GM12878 (cell line): ENCODE measurements around the gene SSRP1. TPM values are rescaled to one million over a fixed set of nuclear protein-coding genes. Genes with fewer than 3 reads are reported as not detected.

ENCODE experiments used
- ATAC-seq: fragments of 200-7000 bp; cut with Tn5 transposase; 3 replicates; pipeline ENCODE4 v1.9.1; 2020; ENCODE audit warnings: mild to moderate bottlenecking, moderate library complexity
- BruUV-seq: library from RNA; stranded (reverse); fragments of 400-500 nt; replicated peaks from 2 replicates; lab custom pipeline; 2021; lab: Mats Ljungman, UMichigan
- CTCF ChIA-PET: fragments of 300-600 bp; sonication (Branson Sonifier 250); formaldehyde crosslinking; extraction: SDS; loops from one replicate; lab custom pipeline; 2021; ENCODE audit warnings: inconsistent platforms; lab: Yijun Ruan, JAX
- POLR2A ChIA-PET: fragments of 350-600 bp; formaldehyde crosslinking; extraction: SDS; loops from one replicate; lab custom pipeline; 2021; ENCODE audit warnings: inconsistent platforms; lab: Charles Lee
- RAD21 ChIA-PET: fragments of 300-600 bp; sonication (Branson Sonifier 250); formaldehyde crosslinking; loops from one replicate; lab custom pipeline; 2023; ENCODE audit warnings: antibody characterized with exemption; ENCODE audit not compliant: unreplicated experiment; lab: Charles Lee
- SMC1A ChIA-PET: fragments of 300-600 bp; sonication (Branson Sonifier 250); formaldehyde crosslinking; loops from one replicate; lab custom pipeline; 2023; ENCODE audit not compliant: unreplicated experiment, uncharacterized antibody; lab: Charles Lee
- DNase-seq: peaks from one replicate; pipeline ENCODE4 v3.0.0-alpha.2; 2011; ENCODE audit warnings: low read depth, low spot score
- FAIRE-seq: peaks from 3 replicates; lab custom pipeline; 2011; peaks lifted over from hg19 to GRCh38; lab: Jason Lieb, UNC
- H2AFZ ChIP-seq: 2 replicates; pipeline ENCODE4 v1.6.0; 2011; ENCODE audit warnings: low read depth, low read length, control low read depth; ENCODE audit not compliant: control insufficient read depth
- H3K27ac ChIP-seq: 2 replicates; pipeline ENCODE4 v1.5.1; 2011; ENCODE audit warnings: control low read depth; ENCODE audit not compliant: control insufficient read depth, insufficient read depth
- H3K27me3 ChIP-seq, 2 experiments: replicated peaks in 1 of 2; 2 replicates each; pipeline versions ENCODE4 v1.6.0 to v1.6.1; 2011; ENCODE audit warnings: low read length in 1 of 2; ENCODE audit not compliant: control insufficient read depth in 2 of 2, insufficient read depth in 2 of 2
- H3K36me3 ChIP-seq, 2 experiments: 2 replicates each; pipeline ENCODE4 v1.5.1; 2011; ENCODE audit warnings: low read length in 1 of 2; ENCODE audit not compliant: control insufficient read depth in 2 of 2, insufficient read depth in 2 of 2
- H3K4me1 ChIP-seq: 2 replicates; pipeline ENCODE4 v1.6.1; 2011; ENCODE audit warnings: mild to moderate bottlenecking, low read length, moderate library complexity, mixed read lengths; ENCODE audit not compliant: control insufficient read depth, insufficient read depth
- H3K4me2 ChIP-seq: 2 replicates; pipeline ENCODE4 v1.6.0; 2011; ENCODE audit warnings: control low read depth; ENCODE audit not compliant: control insufficient read depth, insufficient read depth
- H3K4me3 ChIP-seq: fragments of 200-600 bp; sonication (generic); 2 replicates; pipeline ENCODE4 v1.5.1; 2016
- H3K79me2 ChIP-seq: 2 replicates; pipeline ENCODE4 v1.6.0; 2011; ENCODE audit warnings: low read length; ENCODE audit not compliant: control insufficient read depth, insufficient read depth
- H3K9ac ChIP-seq: 2 replicates; pipeline ENCODE4 v1.8.0; 2011; ENCODE audit warnings: low read length, control low read depth, mixed read lengths; ENCODE audit not compliant: control insufficient read depth, insufficient read depth
- H3K9me3 ChIP-seq: replicated peaks from 3 replicates; pipeline ENCODE4 v1.5.1; 2011; ENCODE audit warnings: mild to moderate bottlenecking, low read length; ENCODE audit not compliant: control insufficient read depth, insufficient read depth
- H4K20me1 ChIP-seq: 2 replicates; pipeline ENCODE4 v1.6.0; 2011; ENCODE audit not compliant: control insufficient read depth, insufficient read depth
- CBX3 ChIP-seq: fragments of 200-600 bp; sonication (generic); IDR thresholded peaks from 2 replicates; pipeline ENCODE4 v1.6.1; 2016; ENCODE audit warnings: low read depth, borderline replicate concordance
- CHD2 ChIP-seq: IDR thresholded peaks from 2 replicates; pipeline ENCODE4 v1.6.1; 2011; ENCODE audit warnings: low read depth, low read length, improper control_type of control experiment, borderline replicate concordance
- CHD4 ChIP-seq: fragments of 200-600 bp; sonication (generic); IDR thresholded peaks from 2 replicates; pipeline ENCODE4 v1.6.1; 2016; ENCODE audit warnings: mild to moderate bottlenecking
- E2F4 ChIP-seq: IDR thresholded peaks from 2 replicates; pipeline ENCODE4 v1.6.1; 2012; ENCODE audit warnings: low read depth, low read length, improper control_type of control experiment
- EGR1 ChIP-seq, 2 experiments: IDR thresholded peaks; 1 replicate in 1 of 2; 2 replicates in 1 of 2; pipeline ENCODE4 v1.6.1; 2011 to 2012; ENCODE audit warnings: low read depth in 2 of 2, low read length in 2 of 2, borderline replicate concordance in 1 of 2, mild to moderate bottlenecking in 1 of 2, moderate library complexity in 1 of 2
- IKZF2 ChIP-seq, 2 experiments: fragments of 450-650 bp; IDR thresholded peaks; 2 replicates each; pipeline ENCODE4 v1.6.1; 2017; ENCODE audit warnings: mild to moderate bottlenecking in 2 of 2, moderate library complexity in 2 of 2
- PBX3 ChIP-seq: IDR thresholded peaks from 2 replicates; pipeline ENCODE4 v1.6.1; 2011; ENCODE audit warnings: mild to moderate bottlenecking, low read depth, low read length, moderate library complexity; ENCODE audit not compliant: insufficient replicate concordance
- SMAD1 ChIP-seq: fragments of 450-650 bp; IDR thresholded peaks from 2 replicates; pipeline ENCODE4 v1.6.1; 2018; ENCODE audit warnings: mild to moderate bottlenecking, low read depth; ENCODE audit not compliant: partially characterized antibody
- TAF1 ChIP-seq: IDR thresholded peaks from 2 replicates; pipeline ENCODE4 v1.6.1; 2011; ENCODE audit warnings: mild to moderate bottlenecking, low read depth, low read length, borderline replicate concordance
- ZBTB11 ChIP-seq: fragments of 450-650 bp; formaldehyde crosslinking; IDR thresholded peaks from 2 replicates; pipeline ENCODE4 v1.5.0; 2022; ENCODE audit warnings: mild to moderate bottlenecking, missing genetic modification characterization
- ZBTB40 ChIP-seq: fragments of 450-650 bp; IDR thresholded peaks from 2 replicates; pipeline ENCODE4 v1.6.1; 2016; ENCODE audit warnings: mild to moderate bottlenecking, moderate library complexity, borderline replicate concordance
- ZNF207 ChIP-seq: fragments of 450-650 bp; IDR thresholded peaks from 2 replicates; pipeline ENCODE4 v1.6.1; 2014; ENCODE audit warnings: antibody characterized with exemption, mild to moderate bottlenecking, borderline replicate concordance
- WGBS: methylation state at CpG from one replicate; pipeline ENCODE4 v1.1.6; 2016; ENCODE audit warnings: low lambda C conversion rate; ENCODE audit not compliant: insufficient replicate concordance, insufficient coverage; ENCODE audit errors: missing lambda C conversion rate; 5-methylcytosine and 5-hydroxymethylcytosine counted together
- in situ Hi-C: fragments of 300-500 bp; cut with MboI; formaldehyde crosslinking; loops from 9 replicates; pipeline ENCODE4 v1.14.3; 2018; ENCODE audit warnings: mixed read lengths
- intact Hi-C: fragments of 100-400 bp; cut with micrococcal nuclease; formaldehyde crosslinking; loops from one replicate; pipeline ENCODE4 v1.14.2; 2022; ENCODE audit not compliant: unreplicated experiment
- polyA plus RNA-seq, 11 experiments: library from polyadenylated mRNA; depleted of rRNA in 4 of 11; unstranded in 6 of 11; stranded (reverse) in 5 of 11; fragments of >200 nt; fragmentation: Nextera tagmentation in 4 of 11; fragmentation: Illumina TruSeq in 1 of 11; extraction: Ambion mirVana in 4 of 11; extraction: Trizol in 1 of 11; gene quantifications; 1 replicate in 1 of 11; 2 replicates in 10 of 11; pipeline versions ENCODE4 v1.2.1 to v1.2.3, GENCODE V29; 2011 to 2016; ENCODE audit warnings: inconsistent platforms in 2 of 11, missing spikeins in 2 of 11, low read depth in 1 of 11
- total RNA-seq, 4 experiments: library from RNA; depleted of rRNA in 3 of 4; stranded (reverse); fragments of >200 nt in 3 of 4; fragmentation: Illumina TruSeq in 1 of 4; extraction: Trizol in 1 of 4; gene quantifications; 2 replicates each; pipeline versions ENCODE4 v1.2.1 to v1.2.3, GENCODE V29; 2013 to 2021

Gene SSRP1
- total and polyA plus RNA-seq, 10 of the 15 experiments (the other 5 are each of a cell fraction or from before 2014, with no cell fraction given), result 73.6 to 279 (median 138) TPM

- H3K4me2 ChIP-seq, result no peak overlapping the region
- intact Hi-C loops (no loop called here), in situ Hi-C loops (no loop called here)
- POLR2A ChIA-PET, result interaction anchor here (2.0 kb wide), 1 partner anchor 8 kb away, joined by 8 read pairs; no protein-coding TSS in a partner anchor
- H2AFZ ChIP-seq, result no peak overlapping the region
- no peaks in the 10 kb centered on the region for H3K79me2 ChIP-seq
- H4K20me1 ChIP-seq, result no peaks in the 10 kb centered on the region
- DNase-seq (no peak), FAIRE-seq (no peak), ATAC-seq (no peak)
- BruUV-seq, result no TSS peak
- H3K4me1 ChIP-seq, result peaks cover 3% of the 10 kb centered on the region
- H3K27ac ChIP-seq, result no peak overlapping the region
- RAD21 ChIA-PET, result interaction anchor here (1.0 to 1.6 kb wide), 2 partner anchors 10 to 146 kb away, joined by 3 read pairs; no protein-coding TSS in a partner anchor
- H3K27me3 ChIP-seq, result no peaks in the 10 kb centered on the region
- 77% methylated on average over 10 of the region's 10 CpGs for WGBS
- no peak for TF ChIP-seq ZBTB40
- TF ChIP-seq EGR1 (IDR thresholded peaks at IDR 0.05; ENCODE audit: borderline replicate concordance in 1 of 2, low read depth in 2 of 2, low read length in 2 of 2), result no peak
- TF ChIP-seq PBX3, result no peak
- no peak for TF ChIP-seq CBX3
- TF ChIP-seq CHD4, result no peak
- TF ChIP-seq ZBTB11 (CRISPR knock-in tag), result no peak
- no peak for TF ChIP-seq CHD2
- TF ChIP-seq IKZF2 (IDR thresholded peaks at IDR 0.05), result no peak
- no peak for TF ChIP-seq ZNF207
- TF ChIP-seq TAF1, result no peak
- no peak for TF ChIP-seq E2F4
- no peak for TF ChIP-seq SMAD1
- peaks cover 1 to 2% of the 10 kb centered on the region in 2 experiments; a peak in 2 of 4 replicates for H3K36me3 ChIP-seq
- H3K9me3 ChIP-seq, result no peaks in the 10 kb centered on the region
- CTCF ChIA-PET, result interaction anchor here (1.6 kb wide), 1 partner anchor 9 kb away, joined by 9 read pairs; no protein-coding TSS in a partner anchor
- no peak overlapping the region for H3K9ac ChIP-seq
- SMC1A ChIA-PET, result interaction anchor here (2.6 kb wide), 1 partner anchor 9 kb away, joined by 9 read pairs; no protein-coding TSS in a partner anchor
- no peak overlapping the region for H3K4me3 ChIP-seq
These were observed 23.1 kb downstream of the SSRP1 start for GRCh38 chr11:57312511-57313021.
